GM18505 (cell line): ENCODE data around the gene FRAT1.

Experiments used
- ATAC-seq: cut with Tn5 transposase; IDR thresholded peaks from one replicate; pipeline ENCODE4 v1.9.1; 2021; ENCODE audit not compliant: unreplicated experiment
- POLR2A ChIP-seq: IDR thresholded peaks from 4 replicates; pipeline ENCODE4 v1.6.1; 2011; ENCODE audit warnings: borderline replicate concordance; ENCODE audit not compliant: insufficient read depth, insufficient read length; ENCODE audit errors: extremely low read depth

The FRAT1 gene

GRCh38 chr10:97356918-97357317 is 37.8 kb downstream of the FRAT1 start:
- TF ChIP-seq POLR2A, result no peak
- no peak for ATAC-seq

DNA sequence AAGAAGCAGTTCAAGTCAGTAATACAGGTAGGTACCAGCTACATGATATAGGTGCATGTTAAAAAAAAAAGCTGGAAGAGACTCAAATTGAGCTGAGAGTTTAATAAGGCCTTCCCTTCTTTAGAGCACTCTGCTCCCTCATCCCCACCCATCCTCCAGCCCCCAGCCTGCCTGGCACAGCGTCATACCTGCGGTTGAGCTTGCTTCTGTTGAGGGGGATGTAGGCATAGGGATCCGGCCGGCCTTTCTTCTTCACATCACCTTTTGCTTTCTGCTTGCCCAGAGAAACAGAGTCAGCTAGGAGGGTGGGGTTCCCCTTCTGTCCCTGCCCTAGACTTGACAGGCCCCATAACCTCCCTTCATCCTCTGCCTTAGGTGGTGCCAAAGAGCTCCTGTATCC is 39.3 kb downstream of the FRAT1 start:
- ATAC-seq, result no peak
- TF ChIP-seq POLR2A, result no peak

DNA sequence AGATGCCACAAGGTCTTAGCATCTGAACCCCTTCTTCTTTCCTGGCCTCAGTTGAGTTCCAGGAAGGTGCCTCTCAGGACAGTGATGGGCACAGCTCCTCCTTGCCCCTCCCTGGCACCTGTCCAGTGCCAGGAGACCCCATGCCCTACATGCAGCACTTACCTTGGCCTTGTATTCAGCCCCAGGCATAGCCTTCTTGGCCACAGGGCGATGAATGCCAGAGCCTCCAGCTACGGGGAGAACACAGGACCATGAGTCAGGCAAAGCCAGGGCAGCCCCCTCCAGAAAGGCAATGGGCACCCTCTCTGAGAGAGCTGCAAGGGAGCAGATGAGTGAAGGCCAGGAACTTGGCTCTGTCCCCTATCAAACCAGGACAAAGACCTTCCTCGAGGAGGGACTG is 39.7 kb downstream of the FRAT1 start:
- TF ChIP-seq POLR2A, result no peak
- ATAC-seq, result no peak

GRCh38 chr10:97360705-97361536 is 41.9 kb downstream of the FRAT1 start:
- no peak for ATAC-seq
- no peak for TF ChIP-seq POLR2A

- ATAC-seq, result no peak
- TF ChIP-seq POLR2A, result no peak
Observed at GRCh38 chr10:97361537-97361901, 42.4 kb downstream of the FRAT1 start.

GRCh38 chr10:97362310-97363033 is 43.4 kb downstream of the FRAT1 start:
- ATAC-seq, result no peak
- no peak for TF ChIP-seq POLR2A

DNA sequence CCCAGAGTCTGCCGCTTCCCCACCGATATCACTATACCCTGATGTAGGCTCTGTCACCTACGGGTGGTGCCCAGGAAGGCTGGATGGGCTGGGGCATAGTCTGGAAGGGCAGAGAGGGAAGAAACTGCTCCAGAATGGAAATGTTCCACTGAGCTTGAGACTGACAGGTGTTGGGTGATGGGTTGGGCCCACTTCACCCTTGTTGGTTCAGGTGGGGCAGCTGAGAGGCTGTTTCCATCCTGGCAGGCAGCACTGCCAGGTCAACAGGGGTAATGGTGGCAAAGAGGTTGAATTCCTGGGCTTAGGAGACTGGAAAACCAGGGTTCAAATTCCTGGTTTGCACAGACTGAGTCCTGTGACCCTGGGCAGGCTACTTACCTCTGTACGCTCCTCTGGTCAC is 44.0 kb downstream of the FRAT1 start:
- no peak for ATAC-seq
- TF ChIP-seq POLR2A, result no peak

DNA sequence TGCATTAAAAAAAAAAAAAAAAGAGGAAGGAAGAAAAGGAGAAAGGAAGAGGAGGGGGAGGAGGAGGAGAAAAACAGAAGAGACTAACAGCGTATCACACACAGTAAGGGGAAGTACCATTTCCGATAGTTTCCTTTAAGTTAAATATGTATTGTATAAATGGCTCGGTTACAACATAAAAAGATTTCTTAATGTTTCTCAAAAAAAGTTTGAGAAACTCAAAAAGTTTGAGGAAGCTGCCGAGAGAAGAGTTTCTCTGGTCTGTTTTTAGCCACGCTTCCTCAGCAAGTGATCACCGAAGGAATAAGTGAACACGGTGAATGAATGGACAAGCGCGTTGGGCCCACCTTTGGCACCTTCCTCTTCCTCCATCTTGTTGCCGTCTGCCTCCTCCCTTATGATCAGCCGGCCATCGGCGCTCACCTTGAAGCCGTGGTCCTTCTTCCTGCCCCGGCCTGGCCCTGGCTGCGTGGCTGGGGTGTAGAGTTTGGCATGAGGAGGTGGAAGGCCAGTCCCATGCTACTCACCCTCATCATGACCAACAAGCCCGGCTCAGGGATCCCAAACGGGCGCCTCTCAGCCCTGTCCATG is 46.8 kb downstream of the FRAT1 start:
- no peak for ATAC-seq
- TF ChIP-seq POLR2A, result no peak

DNA sequence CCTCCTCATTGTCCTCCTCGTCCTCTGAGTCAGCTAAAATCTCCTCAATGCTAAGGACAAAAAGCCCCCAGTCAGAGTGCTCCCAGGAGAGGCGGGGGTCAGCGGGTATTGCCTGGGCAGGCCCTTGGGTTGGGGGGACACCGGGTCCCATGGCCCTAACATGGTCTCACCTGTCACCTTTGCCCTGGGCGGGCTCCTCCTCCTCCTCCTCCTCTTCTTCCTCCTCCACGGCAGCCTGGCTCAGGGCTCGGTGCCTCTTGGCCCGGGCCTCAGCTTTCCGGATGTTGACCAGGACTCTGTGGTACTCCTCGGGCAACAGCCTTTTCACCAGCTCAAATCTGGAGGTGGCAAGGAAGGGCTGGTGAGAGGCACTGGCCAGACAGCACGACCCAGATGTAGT is 47.5 kb downstream of the FRAT1 start:
- TF ChIP-seq POLR2A, result no peak
- ATAC-seq, result no peak

GRCh38 chr10:97367126-97367649 is 48.1 kb downstream of the FRAT1 start:
- no peak for ATAC-seq
- TF ChIP-seq POLR2A, result no peak
